Coronary artery (tissue), 2 donors: ENCODE results near the gene MCUR1.

Experiments used
- DNase-seq: peaks from one replicate; pipeline ENCODE4 v3.0.0-alpha.2; 2017; ENCODE audit warnings: low spot score
- H3K27ac ChIP-seq, 2 donors: fragments of 200-600 bp; sonication (generic); one replicate each; pipeline ENCODE4 v1.5.1; 2016 to 2019
- H3K4me3 ChIP-seq: fragments of 200-600 bp; sonication (generic); 2 replicates; pipeline ENCODE4 v1.5.1; 2016; ENCODE audit warnings: mild to moderate bottlenecking, moderate library complexity
- TF ChIP-seq, protein P1 (sequence below): fragments of 200-600 bp; sonication (generic); IDR thresholded peaks from one replicate; pipeline ENCODE4 v1.5.1; 2019; ENCODE audit warnings: antibody characterized with exemption

The MCUR1 gene

GRCh38 chr6:13811627-13812358, 2.6 kb downstream of the MCUR1 start:
- peak overlapping the region; percentile 5 for H3K4me3 ChIP-seq
- no peak for DNase-seq
- TF ChIP-seq, protein P1, sequence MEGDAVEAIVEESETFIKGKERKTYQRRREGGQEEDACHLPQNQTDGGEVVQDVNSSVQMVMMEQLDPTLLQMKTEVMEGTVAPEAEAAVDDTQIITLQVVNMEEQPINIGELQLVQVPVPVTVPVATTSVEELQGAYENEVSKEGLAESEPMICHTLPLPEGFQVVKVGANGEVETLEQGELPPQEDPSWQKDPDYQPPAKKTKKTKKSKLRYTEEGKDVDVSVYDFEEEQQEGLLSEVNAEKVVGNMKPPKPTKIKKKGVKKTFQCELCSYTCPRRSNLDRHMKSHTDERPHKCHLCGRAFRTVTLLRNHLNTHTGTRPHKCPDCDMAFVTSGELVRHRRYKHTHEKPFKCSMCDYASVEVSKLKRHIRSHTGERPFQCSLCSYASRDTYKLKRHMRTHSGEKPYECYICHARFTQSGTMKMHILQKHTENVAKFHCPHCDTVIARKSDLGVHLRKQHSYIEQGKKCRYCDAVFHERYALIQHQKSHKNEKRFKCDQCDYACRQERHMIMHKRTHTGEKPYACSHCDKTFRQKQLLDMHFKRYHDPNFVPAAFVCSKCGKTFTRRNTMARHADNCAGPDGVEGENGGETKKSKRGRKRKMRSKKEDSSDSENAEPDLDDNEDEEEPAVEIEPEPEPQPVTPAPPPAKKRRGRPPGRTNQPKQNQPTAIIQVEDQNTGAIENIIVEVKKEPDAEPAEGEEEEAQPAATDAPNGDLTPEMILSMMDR = no peak
- peak overlapping the region; percentile 10 to 12 for H3K27ac ChIP-seq

DNA sequence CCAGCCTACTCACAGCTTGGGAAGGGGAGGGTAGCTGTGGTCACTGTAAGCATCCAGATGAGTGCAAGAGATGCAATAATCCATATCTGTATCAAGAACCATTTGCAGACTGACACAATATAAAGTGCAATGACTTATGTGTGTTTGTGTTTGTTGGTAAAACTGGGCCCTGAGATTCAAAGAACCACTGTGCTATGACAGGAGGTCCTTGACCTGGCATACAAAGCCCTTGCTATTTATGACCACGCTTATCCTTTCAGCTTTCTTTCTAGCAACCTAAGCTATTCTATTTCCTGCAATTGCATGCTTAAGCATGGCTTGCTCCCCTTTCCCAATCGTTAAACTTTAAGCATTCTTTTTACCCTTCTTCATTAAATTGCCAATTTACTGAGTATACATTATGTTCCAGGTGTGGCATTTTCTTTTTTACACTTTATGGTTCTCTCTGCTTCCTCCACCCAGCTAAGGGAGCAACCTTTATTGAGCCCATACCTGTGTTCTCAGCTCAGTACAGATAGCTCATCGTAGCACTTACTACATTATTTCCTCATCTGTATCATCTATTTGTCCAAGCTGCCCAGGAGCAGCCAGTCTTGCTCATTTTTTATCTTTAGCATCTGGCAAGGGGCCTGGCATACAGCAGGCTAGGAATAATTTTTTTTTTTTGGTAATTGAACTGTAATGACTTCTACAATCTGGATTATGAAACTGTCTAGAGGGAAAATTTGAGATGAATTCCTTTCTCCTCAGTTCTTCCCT, 3.5 kb downstream of the MCUR1 start:
- no peak overlapping the region for H3K4me3 ChIP-seq
- H3K27ac ChIP-seq = no peak overlapping the region
- DNase-seq = no peak
- TF ChIP-seq, protein P1 = no peak

- H3K4me3 ChIP-seq = no peak overlapping the region
- no peak for DNase-seq
- TF ChIP-seq, protein P1 = no peak
- no peak overlapping the region for H3K27ac ChIP-seq
Observed at GRCh38 chr6:13808801-13809200, 5.6 kb downstream of the MCUR1 start.

DNA sequence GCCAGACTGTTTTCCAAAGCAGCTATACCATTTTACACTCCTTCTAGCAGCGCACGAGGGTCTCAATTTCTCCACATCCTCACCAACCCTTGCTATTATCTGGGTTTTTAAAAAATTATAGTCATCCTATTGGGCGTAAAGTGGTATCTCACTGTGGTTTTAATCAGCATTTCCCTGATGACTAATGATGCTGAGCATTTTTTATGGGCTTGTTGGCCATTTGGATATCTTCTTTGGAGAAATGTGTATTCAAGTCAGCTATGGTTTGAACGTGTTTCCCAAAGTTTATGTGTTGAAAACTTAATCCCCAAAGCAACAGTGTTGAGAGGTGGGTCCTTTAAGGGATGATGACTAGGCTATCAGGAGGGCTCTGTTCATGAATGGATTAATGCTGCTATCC, 6.7 kb downstream of the MCUR1 start:
- DNase-seq = no peak
- Histone ChIP-seq H3K4me3 (no peak overlapping the region), H3K27ac (no peak overlapping the region)
- TF ChIP-seq, protein P1 = no peak

GRCh38 chr6:13803581-13803980, 10.8 kb downstream of the MCUR1 start:
- Histone ChIP-seq H3K27ac (no peak overlapping the region), H3K4me3 (no peak overlapping the region)
- TF ChIP-seq, protein P1 = no peak
- no peak for DNase-seq

DNA sequence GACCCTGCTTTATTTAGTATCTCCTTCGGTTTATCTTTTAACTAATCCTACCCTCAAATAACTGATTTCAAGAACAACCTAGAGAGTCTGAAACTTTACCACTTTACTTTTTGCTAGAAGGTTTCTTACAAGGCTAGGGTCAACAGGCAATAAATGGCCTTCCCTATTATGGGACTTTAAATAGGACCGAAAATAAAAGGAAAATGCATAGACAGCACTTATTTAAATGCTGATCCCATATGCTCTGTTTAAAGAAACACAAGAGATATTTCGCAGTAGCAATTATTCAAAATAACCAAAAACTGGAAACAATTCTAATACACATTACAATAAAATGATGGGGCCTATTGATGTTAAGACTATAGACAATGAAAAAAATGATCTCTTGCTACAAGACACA, 13.7 kb downstream of the MCUR1 start:
- DNase-seq = no peak
- H3K27ac ChIP-seq = no peak overlapping the region
- TF ChIP-seq, protein P1 = no peak
- no peak overlapping the region for H3K4me3 ChIP-seq

- TF ChIP-seq, protein P1 = no peak
- DNase-seq = no peak
- no peak overlapping the region for H3K27ac ChIP-seq
- H3K4me3 ChIP-seq = no peak overlapping the region
Observed at GRCh38 chr6:13796781-13797180, 17.6 kb downstream of the MCUR1 start.
